CD4-positive, alpha-beta T cell (primary cell): ENCODE results near the gene FARSB. TPM values are rescaled to one million over a fixed set of nuclear protein-coding genes. Genes with fewer than 3 reads are reported as not detected.

Experiments used
- ATAC-seq: fragments of 200-7000 bp; cut with Tn5 transposase; one replicate; pipeline ENCODE4 v1.10.0; 2022; ENCODE audit warnings: mild to moderate bottlenecking; ENCODE audit not compliant: poor library complexity
- CTCF ChIA-PET: fragments of 350-600 bp; sonication (Branson Sonifier 250); formaldehyde crosslinking; loops from one replicate; lab custom pipeline; 2021; ENCODE audit warnings: antibody characterized with exemption, inconsistent platforms; lab: Charles Lee
- POLR2A ChIA-PET: fragments of 350-600 bp; sonication (Branson Sonifier 250); formaldehyde crosslinking; loops from one replicate; lab custom pipeline; 2021; ENCODE audit warnings: antibody characterized with exemption, inconsistent platforms; lab: Charles Lee
- DNase-seq, 14 experiments: peaks; one replicate each; pipeline ENCODE4 v3.0.0-alpha.2; 2013 to 2020; ENCODE audit warnings: mixed read lengths in 2 of 14
- H3K27ac ChIP-seq, 2 donors: one replicate each; pipeline versions ENCODE4 v1.5.1 to v1.7.0; 2013; ENCODE audit warnings: low read length in 2 of 2, low read depth in 1 of 2, mild to moderate bottlenecking in 1 of 2
- H3K27me3 ChIP-seq, 2 experiments: 1 replicate in 1 of 2; 2 replicates in 1 of 2; pipeline versions ENCODE4 v1.6.1 to v1.7.0; 2013; ENCODE audit warnings: low read length in 2 of 2, control low read depth in 1 of 2, mild to moderate bottlenecking in 1 of 2, moderate library complexity in 1 of 2; ENCODE audit not compliant: insufficient read depth in 2 of 2, control insufficient read depth in 1 of 2
- H3K36me3 ChIP-seq: one replicate; pipeline ENCODE4 v1.6.1; 2013; ENCODE audit warnings: low read length, control low read depth; ENCODE audit not compliant: insufficient read depth
- H3K4me1 ChIP-seq: one replicate; pipeline ENCODE4 v1.6.1; 2013; ENCODE audit warnings: low read length, control low read depth; ENCODE audit not compliant: insufficient read depth
- H3K4me3 ChIP-seq: one replicate; pipeline ENCODE4 v1.5.1; 2013; ENCODE audit warnings: mild to moderate bottlenecking, low read length, moderate library complexity
- H3K9me3 ChIP-seq, 2 experiments: 1 replicate in 1 of 2; 2 replicates in 1 of 2; pipeline versions ENCODE4 v1.6.1 to v1.7.0; 2013; ENCODE audit warnings: low read length in 2 of 2, mild to moderate bottlenecking in 2 of 2, control low read depth in 1 of 2, moderate library complexity in 1 of 2; ENCODE audit not compliant: control insufficient read depth in 1 of 2, insufficient read depth in 1 of 2
- H3K27ac Mint-ChIP-seq: one replicate; pipeline ENCODE4 v1.8.0; 2020; ENCODE audit warnings: mixed read lengths
- H3K27me3 Mint-ChIP-seq: one replicate; pipeline ENCODE4 v1.8.0; 2021; ENCODE audit warnings: mixed read lengths
- H3K36me3 Mint-ChIP-seq: one replicate; pipeline ENCODE4 v1.8.0; 2021; ENCODE audit warnings: low read depth, mixed read lengths
- H3K4me1 Mint-ChIP-seq: one replicate; pipeline ENCODE4 v1.8.0; 2021; ENCODE audit warnings: low read depth, mixed read lengths
- H3K4me3 Mint-ChIP-seq: one replicate; pipeline ENCODE4 v1.8.0; 2020; ENCODE audit warnings: mild to moderate bottlenecking, mixed read lengths
- H3K9me3 Mint-ChIP-seq: one replicate; pipeline ENCODE4 v1.8.0; 2020; ENCODE audit warnings: mixed read lengths
- CTCF ChIP-seq: fragments of 200-600 bp; IDR thresholded peaks from one replicate; pipeline ENCODE4 v1.8.0; 2022; ENCODE audit warnings: antibody characterized with exemption, mild to moderate bottlenecking
- intact Hi-C, 2 experiments: fragments of 100-400 bp; cut with DNase I in 1 of 2; cut with micrococcal nuclease in 1 of 2; formaldehyde crosslinking; loops; one replicate each; pipeline versions ENCODE4 v1.15.1 to v1.9.0; 2023 to 2025; cut with DNase I, micrococcal nuclease
- total RNA-seq, 174 experiments: library from RNA in 2 of 174; stranded (reverse) in 2 of 174; gene quantifications; one replicate each; pipeline ENCODE4 v1.2.3 and lab custom pipeline; 2021 to 2026

FARSB gene
- total RNA-seq, 2 experiments from 2014 or later: 7.8 to 8.7 TPM

GRCh38 chr2:222646008-222646407 lies 9.9 kb downstream of the FARSB start:
- no peaks in the 10 kb centered on the region for H3K9me3 ChIP-seq
- TF ChIP-seq CTCF: no peak
- no peak overlapping the region for H3K27ac ChIP-seq
- Mint-ChIP-seq H3K4me1 (peaks cover 25% of the 10 kb centered on the region), H3K36me3 (peaks cover 83% of the 10 kb centered on the region), H3K9me3 (no peaks in the 10 kb centered on the region), H3K27me3 (no peaks in the 10 kb centered on the region), H3K27ac (no peak overlapping the region), H3K4me3 (no peak overlapping the region)
- peaks cover 48% of the 10 kb centered on the region for H3K36me3 ChIP-seq
- ChIA-PET POLR2A (no interaction called here), CTCF (no interaction called here)
- intact Hi-C loops: no loop called here
- H3K4me1 ChIP-seq: no peaks in the 10 kb centered on the region
- ATAC-seq (no peak), DNase-seq (no peak)
- no peak overlapping the region for H3K4me3 ChIP-seq
- H3K27me3 ChIP-seq: no peaks in the 10 kb centered on the region

- intact Hi-C loops: no loop called here
- Mint-ChIP-seq H3K4me1 (peaks cover 6% of the 10 kb centered on the region), H3K4me3 (no peak overlapping the region), H3K9me3 (no peaks in the 10 kb centered on the region), H3K27ac (no peak overlapping the region), H3K27me3 (no peaks in the 10 kb centered on the region), H3K36me3 (peaks cover 91% of the 10 kb centered on the region)
- Histone ChIP-seq H3K4me3 (no peak overlapping the region), H3K27ac (no peak overlapping the region), H3K9me3 (no peaks in the 10 kb centered on the region), H3K4me1 (no peaks in the 10 kb centered on the region), H3K36me3 (peaks cover 64% of the 10 kb centered on the region), H3K27me3 (no peaks in the 10 kb centered on the region)
- no peak for TF ChIP-seq CTCF
- POLR2A ChIA-PET: no interaction called here
- DNase-seq (no peak), ATAC-seq (no peak)
- CTCF ChIA-PET: no interaction called here
These were observed 12.8 kb downstream of the FARSB start for GRCh38 chr2:222643134-222643533.

GRCh38 chr2:222641336-222641735 lies 14.6 kb downstream of the FARSB start:
- DNase-seq (no peak), ATAC-seq (no peak)
- Mint-ChIP-seq H3K4me1 (peaks cover 6% of the 10 kb centered on the region), H3K9me3 (no peaks in the 10 kb centered on the region), H3K27ac (no peak overlapping the region), H3K27me3 (no peaks in the 10 kb centered on the region), H3K36me3 (peaks cover 91% of the 10 kb centered on the region), H3K4me3 (no peak overlapping the region)
- Histone ChIP-seq H3K4me1 (no peaks in the 10 kb centered on the region), H3K27me3 (no peaks in the 10 kb centered on the region), H3K9me3 (no peaks in the 10 kb centered on the region), H3K36me3 (peaks cover 68% of the 10 kb centered on the region), H3K4me3 (no peak overlapping the region), H3K27ac (no peak overlapping the region)
- ChIA-PET POLR2A (no interaction called here), CTCF (no interaction called here)
- TF ChIP-seq CTCF: no peak
- intact Hi-C loops: no loop called here
